ENCODE data around the gene MIS12.

MIS12 gene

DNA sequence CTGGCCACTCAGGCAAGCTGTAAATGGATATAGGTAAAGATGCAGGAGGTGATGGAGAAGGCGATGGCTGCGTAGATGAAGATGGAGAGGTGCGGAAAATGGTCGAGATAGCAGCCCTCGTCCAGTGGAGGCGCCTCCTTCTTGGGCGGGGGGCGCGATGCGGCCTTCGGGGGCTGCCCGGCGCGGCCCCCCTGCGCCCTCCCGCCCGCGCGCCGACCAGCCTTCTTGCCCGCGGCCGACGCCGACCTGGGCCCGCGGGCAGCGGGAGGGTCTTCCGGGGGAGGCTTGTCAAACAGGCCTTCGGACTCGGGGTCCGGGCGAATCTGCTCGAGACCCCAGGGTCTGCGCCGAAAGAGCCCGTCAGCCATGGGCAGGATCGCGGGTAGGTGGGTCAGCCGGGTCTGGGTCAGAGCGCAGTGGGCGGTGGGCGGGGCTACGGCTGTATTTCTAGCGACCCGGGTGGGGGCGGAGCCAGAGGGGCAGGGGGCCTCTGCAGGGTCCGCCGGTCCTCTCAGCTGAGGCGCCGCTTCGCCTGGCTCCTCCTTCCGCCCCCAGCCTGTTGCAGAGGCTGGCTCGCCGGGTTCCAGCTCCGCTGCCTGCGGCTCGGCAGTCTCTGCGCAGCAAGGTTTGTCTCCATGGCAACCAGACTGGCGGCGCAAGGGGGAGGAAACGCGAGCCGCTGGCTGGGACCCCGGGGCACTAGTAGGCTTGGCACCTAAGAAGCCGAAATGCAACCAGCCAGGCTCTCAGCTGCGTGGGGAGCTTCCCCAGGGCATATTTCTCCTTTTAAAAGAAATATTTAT lies 14.4 kb downstream of the MIS12 start:
- DNase-seq = peak; percentile 56

DNA sequence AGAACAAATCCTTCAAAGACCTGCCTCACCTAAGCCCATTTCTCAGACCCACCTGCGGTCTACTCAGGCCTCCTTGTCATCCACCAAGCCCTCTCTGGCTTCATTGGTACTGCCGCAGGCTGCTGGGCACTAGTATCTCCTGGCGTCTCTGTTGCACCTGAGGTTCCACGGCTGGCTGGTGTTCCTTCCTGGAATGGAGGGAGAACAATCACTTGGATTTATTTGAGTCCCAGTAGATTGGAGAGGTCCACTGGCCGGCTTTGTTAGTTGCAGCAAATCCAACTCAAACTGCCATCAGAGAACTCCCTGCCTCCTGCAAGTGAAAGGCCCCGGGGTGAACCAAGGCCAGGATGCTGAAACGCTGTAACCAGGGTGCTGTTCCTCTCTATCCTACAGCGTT lies 15.3 kb downstream of the MIS12 start:
- no peak for DNase-seq

DNA sequence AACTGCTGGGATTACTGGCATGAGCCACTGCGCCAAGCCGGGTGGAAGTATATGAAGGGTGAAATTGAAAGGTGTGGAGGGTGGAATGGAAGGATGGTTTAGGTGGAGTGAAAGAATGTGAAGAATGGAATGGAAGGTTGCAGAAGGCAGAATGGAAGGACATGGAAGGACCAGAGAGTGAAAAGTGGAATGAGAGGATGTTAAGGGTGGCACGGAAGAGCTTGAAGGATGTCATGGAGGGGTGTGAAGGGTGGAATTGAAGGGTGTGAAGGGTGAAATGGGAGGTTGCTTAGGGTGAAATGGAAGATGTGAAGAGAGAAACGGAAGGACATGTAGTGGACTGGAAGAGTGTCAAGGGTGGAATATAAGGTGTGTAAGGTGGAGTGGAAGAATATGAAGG lies 16.2 kb downstream of the MIS12 start:
- DNase-seq = no peak

DNA sequence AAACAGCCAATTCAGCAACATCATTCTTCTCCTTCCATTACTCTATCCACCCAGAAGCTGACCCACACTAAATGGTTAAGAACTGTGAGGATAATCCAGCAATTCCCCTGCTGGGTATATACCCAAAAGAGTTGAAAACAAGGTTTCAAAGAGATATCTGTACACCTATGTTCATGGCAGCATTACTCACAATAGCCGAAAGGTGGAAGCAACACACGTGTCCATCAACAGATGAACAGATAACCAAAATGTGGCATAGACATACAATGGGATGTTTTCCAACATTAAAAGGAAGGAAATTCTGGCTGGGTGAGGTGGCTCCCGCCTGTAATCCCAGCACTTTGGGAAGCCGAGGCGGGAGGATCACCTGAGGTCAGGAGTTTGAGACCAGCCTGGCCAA lies 19.9 kb downstream of the MIS12 start:
- no peak for DNase-seq

DNA sequence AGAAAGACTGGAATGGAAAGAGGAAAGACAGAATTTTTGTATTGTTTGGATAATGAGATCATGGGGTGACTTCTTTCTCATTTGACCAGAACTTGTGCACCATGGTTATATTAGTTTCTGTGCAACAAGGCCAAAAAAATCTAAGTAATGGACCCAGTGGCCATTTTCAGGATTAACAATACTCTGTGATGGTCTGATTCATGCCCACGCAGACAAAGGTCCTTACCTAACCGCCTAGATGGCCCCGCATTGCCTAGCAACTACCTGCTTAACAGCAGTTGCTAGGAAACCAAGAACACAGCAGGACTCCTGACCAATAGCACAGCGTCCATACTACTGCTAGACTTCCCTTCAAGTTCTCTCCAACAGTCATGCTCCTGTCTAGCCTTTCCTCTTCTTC lies 22.4 kb downstream of the MIS12 start:
- no peak for DNase-seq

DNA sequence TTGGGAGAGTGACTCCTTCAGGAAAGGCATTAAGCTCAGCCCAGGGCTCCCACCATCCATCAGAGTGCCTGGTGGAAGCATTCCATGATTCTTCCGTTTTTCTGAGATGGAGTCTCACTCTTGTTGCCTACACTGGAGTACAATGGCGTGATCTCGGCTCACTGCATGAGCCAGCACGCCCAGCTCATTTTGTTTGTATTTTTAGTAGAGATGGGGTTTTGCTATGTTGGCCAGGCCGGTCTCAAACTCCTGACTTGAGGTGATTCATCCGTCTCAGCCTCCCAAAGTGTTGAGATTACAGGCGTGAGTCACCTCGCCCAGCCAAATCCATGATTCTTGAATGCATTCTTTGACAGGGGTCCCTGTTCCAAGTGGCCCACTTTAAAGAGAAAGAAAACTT lies 23.1 kb downstream of the MIS12 start:
- DNase-seq = no peak

DNA sequence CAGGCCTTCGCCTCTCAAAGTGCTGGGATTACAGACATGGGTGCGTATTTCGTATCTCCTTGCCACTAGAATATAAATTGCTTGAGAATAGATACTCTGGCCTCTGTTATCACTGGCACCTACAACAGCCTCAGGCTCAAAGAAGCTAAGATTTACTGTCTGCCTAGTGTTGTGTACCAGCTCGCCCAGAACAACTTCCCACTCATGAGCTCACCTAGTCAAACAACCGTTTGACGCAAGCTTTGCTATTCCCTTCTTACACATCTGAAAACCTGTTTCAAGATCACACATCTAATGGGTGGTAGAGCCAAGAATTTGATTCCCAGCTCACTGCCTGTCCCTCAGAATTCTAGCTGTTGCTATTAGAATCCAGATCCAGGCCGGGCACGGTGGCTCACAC lies 24.4 kb downstream of the MIS12 start:
- no peak for DNase-seq

DNA sequence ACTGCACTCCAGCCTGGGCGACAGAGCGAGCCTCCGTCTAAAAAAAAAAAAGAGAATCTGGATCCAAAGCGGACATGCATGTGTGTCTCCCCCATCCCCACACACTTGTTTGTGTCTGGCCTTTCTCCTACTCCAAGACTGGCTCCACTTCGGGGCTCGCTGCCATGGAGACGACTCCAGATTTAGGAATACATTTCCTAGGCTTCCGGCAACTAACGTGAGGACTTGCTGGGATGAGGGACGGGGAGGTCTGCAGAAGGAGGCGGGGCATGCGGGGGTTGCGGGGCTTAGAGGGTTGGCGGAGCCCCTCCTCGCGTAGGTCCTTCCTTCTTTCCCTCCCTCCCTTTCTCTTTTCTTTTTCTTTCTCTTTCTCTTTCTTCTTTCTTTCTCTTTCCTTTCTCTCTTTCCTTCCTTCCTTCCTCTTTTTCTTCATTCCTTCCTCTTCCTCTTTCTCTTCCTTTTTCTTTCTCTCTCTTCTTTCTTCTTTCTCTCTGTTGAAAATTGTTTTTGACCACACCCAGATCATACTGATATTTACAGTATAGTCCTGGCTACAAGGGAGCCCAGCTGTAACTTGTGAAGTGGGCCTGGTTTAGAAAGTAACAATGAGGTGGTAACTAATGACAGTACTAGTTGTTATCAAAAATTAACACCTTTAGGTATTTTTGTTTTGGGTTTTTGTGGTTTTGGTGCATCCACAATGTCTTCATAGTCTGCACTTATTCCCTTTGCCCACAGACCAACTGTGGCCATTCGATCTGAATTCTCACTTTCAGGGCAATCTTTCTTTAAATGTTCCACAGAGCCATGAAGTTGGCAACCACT lies 25.2 kb downstream of the MIS12 start:
- DNase-seq = no peak

DNA sequence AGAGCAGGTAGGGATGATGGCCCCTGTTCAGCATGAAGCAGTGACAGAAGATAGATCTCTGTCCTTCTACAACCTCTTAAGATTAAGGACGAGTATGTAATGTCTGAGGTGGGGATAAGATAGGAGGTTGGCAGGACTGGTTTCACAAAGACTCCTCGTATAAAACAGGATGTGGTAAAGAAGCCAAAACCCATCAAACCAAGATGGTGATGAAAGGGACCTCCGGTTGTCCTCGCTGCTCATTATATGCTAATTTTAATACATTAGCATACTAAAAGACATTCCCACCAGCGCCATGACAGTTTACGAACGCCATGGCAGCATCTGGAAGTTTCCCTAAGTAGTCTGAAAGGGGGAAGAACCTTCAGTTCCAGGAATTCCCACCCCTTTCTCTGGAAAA lies 27.3 kb downstream of the MIS12 start:
- no peak for DNase-seq

DNA sequence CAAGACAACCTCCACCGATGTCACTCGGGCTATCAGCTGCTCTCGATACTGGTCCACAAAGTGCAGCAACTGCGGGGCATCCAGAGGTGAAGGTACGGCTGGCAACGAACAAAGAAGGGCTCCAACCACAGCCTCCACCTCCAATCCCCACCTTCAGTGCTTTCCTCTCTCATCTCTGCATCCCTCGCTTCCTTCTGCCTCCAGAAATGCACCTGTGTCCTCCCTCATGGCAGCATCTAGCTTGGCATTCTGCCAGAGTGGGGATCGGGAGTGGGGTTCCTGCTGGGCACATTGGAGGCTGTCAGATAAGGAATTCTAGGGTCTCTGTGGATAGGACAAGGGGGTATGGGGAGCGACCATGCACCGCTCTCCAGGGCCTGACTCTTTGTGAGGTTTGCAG lies 28.6 kb downstream of the MIS12 start:
- no peak for DNase-seq

DNA sequence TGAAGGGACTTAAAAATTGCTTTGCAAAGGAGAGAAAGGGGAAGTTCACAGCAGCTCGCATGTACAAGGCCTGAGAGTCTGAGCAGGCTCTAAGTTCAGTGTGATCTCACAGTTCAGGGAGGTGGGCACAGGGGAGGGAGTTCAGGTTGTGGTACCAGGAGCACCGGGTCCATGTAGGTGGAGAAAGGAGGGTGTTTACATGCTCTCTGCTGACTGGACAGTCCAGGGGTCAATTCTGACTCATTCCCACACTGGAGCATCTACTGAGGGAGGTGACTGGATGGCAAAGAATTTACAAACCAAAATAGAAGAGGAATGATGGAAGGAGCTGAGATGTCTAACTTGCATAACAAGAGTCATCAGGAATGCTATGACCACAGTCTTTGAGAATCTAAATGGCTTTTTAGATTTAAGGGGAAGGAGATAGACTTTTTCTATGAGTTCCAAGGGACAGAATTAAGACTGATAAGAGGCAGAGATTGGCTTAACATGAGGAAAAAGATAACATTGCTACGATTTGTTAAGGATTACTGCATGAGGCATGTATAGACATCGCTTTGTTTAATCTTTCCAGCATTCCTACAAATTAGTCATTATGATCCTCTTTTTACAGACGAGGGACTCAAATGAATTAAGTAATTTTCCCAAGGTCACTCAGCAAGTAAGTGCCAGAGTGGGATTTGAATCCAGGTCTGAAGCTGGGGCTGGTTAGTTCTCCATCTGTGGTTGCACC lies 29.9 kb downstream of the MIS12 start:
- no peak for DNase-seq

DNA sequence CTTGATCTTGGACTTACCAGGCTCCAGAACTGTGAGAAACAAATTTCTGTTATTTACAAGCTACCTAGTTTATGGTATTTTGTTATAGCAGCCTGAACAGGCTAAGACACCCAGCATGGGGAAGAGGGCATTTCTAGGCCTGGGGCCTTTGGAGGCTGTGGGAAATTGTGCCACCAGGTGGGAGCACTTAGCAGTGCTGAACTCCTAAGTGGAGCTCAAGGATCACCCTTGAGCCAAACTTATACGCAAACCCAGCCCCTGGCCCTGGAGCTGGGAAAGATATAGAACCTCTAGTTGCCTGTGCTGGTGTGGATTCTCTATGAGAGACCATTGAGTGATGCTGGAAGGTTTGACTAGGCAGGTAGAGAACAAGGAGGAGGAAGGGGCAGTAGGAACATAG lies 36.1 kb downstream of the MIS12 start:
- no peak for DNase-seq

DNA sequence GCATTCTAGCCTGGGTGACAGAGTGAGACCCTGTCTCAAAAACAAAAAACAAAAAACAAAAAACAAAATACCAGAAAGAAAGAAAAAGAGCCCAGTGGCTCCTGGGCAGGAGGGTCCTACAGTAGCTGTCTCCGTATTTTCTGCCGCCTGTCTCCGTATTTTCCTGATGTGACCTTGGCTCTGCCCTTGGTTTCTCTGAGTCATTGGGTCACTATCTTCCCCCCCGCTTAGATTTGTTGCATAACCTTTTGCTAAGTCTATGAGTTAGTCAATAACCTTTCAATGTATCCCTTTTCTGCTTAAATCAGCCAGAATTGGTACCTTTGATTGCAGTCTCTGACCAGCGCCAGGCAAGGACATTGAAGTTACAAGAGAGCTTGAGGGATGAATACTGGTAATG lies 36.9 kb downstream of the MIS12 start:
- no peak for DNase-seq

DNA sequence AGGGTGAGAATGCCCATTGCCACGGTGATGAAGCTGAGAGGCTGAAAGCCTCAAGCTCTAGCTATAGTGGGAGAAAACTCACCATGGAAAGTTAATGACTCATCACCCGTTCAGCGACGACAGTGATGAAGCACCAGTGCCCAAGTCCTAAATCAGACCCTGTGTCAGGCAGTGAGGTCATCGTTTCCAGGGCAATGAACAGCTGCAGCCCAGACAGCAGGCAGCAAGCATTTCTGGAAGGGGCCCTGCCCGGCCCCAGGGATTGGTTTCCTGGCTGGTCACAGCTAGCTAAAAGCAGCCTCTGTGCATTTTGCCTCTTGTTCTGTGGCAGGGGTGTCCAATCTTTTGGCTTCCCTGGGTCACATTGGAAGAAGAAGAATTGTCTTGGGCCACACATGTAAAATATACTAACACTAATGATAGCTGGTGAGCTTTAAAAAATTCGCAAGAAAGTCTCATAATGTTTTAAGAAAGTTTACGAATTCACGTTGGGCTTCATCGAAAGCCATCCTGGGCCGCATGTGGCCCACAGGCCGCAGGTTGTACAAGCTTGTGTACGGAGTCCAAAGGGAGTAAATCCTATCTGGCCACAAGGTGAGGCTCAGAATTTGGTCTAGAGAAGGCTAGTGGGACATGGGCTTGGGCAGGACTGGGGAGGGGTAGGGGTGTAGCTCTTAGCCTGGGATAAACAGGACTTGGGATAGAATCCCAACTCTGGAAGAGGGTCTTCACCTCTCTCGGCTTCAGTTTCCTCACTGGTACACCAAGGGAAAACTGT lies 40.6 kb downstream of the MIS12 start:
- peak; percentile 47 for DNase-seq

DNA sequence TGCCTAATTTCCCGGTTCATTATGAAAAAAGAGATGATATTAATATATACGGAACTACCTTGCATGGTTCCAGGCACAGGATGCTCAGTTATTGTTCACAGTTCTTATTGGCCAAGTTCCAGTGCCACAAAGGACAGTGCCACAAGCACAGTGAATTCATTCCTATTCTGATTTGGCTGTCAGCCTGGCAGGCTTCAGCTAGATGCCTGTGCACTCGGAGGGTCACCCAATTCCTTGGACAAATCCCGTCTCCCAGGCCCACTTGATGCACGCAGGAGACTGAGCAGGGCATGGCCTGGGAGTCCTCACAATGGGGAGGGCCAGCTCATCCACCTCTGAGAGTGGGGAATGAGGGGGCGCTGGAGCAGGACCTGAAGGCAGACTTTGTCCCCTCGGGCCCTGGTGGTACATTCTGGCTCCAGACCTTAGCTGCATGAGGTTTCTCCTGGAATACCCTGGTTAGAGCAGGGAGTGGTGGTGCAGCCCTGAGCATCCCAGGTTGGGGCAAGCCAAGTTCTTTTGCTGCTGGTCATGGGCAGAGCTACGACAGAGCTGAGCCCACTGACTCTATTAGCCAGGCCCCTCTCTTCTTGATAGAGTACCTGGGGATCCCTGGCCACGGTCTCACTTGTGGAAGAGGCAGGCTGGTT lies 41.4 kb downstream of the MIS12 start:
- DNase-seq = no peak

DNA sequence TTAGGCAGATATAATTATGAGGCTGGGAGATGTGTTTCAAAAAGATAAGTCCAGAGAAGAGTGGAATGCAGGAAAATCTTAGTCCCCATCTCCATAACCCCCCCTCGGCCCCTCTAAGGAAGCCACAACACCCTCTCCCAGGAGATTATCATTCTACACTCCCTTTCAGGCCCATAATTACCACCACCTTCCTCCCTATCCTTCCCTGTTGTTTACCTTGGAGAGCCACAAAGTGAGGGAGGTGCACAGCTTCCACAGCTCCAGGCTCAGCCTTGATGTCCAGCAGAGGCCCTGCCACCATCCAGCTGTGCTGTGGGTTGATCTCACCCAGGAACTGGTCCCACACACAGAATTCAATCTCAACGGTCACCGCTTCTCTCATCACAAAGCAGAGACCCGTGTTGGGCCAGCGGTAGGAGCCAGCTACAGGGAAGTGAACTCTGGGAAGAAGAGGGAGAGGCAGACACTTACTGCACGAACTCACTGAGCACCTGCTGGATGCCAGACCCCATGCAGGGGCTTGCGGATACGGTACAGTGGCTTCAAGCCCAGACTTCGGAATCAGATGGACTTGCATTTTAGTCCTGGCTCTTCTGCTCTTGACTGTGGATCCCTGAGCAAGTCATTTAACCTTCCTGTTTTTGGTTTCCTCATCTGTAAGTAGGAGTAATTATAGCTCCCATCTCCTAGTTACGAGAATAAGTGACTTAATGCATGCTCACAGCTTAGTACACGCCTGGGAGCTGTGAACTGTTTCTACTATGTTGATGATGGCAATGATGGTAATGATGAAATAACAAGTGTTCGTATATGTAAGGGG lies 44.1 kb downstream of the MIS12 start:
- DNase-seq = no peak

DNA sequence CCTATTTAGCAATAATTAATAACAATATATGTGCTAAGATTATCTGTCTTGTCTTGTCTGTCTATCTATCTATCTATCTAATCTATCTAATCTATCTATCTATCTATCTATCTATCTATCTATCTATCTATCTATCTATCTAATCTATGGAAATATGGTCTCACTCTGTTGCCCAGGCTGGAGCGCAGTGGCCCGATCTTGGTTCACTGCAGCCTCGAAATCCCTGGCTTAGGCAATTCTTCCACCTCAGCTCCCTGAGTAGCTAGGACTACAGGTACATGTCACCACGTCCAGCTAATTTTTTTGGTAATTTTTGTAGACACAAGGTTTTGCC lies 44.7 kb downstream of the MIS12 start:
- DNase-seq = no peak

DNA sequence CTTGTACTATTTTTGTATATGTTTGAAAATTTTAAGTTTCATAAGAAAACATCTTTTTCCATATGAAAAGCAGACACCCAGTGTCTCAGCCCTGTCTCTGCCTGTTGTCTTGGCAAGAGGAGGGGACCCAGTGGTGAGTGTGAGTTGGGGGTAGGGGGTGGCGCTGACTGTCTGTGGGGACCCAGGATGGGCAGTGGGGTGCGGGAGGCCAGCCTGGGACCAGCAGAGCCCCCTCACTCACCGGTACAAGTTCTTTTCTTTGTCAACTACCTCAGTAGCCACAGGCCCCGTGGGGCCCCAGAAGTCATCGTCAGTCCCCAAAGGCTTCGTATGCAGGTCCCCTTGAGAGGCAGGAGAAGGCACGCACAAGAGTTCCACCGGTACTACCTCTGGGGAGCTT lies 46.2 kb downstream of the MIS12 start:
- no peak for DNase-seq

DNA sequence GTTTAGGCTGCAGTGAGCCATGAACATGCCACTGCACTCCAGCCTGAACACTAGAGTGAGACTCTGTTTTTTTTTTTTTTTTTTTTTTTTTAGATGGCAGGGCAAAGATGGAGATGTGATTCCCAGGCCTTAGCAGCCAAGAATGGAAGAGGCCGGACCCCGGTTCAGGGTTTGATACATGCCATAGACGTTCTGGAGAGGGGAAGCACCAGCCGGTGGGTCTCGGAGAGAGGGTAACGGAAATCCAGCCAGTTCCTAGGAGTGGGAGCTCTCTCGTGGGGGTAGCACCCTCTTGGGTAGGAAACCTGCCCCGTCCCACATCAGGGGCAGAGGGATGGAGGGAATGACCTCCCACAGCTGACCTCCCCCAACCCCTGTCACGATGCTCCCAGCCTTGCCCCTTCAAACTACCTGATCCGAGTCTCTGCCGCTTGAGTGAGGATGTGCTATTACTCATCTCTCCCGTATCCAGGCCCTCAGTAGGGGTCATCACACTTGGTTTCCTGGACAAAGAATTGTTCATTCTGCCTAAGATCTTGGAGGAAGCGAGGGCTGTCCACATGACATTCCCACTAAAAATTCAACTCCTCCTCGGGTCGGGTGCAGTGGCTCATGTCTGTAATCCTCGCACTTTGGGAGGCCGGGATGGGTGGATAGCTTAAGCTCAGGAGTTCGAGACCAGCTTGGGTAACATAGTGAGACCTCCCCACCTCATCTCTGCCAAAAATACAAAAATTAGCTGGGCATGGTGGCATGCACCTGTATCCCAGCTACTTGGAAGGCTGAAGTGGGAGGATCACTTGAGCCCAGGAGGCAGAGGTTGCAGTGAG lies 47.3 kb downstream of the MIS12 start:
- no peak for DNase-seq

DNA sequence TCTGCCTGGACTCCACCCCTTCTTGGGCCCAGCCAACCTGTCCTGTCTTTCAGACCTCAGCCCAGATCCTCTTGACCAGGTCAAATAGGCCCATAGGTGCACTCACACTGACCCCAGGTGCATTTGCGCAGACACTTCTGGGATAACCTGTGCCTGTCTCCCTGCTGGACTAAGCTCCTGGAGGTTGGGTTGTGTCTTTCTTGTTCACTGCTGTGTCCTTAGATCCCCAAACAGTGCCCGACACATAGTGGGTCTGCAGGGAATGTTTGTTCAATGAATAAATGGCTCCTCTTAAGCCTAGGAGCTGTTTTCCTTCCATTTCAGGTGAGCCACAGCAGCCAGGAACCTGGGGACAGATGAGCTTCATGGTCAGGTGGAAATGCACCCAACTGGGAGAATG lies 49.1 kb downstream of the MIS12 start:
- DNase-seq = no peak

All from activated CD4-positive, CD25-positive, alpha-beta regulatory T cell treated with anti-CD3 and anti-CD28 coated beads, Interleukin-2, amount 50 U/mL, for 72 hours (primary cell).